Right lobe of liver (tissue), 4 donors: ENCODE data around the gene CNEP1R1.

Source experiments
- CTCF ChIP-seq, 4 donors: fragments of 200-600 bp in 3 of 4; fragments of 450-650 bp in 1 of 4; IDR thresholded peaks; one replicate each; pipeline versions ENCODE4 v1.5.1 to v1.8.0; 2016 to 2022; ENCODE audit warnings: antibody characterized with exemption in 4 of 4, mild to moderate bottlenecking in 2 of 4
- POLR2A ChIP-seq: fragments of 450-650 bp; IDR thresholded peaks from one replicate; pipeline ENCODE4 v1.6.1; 2017; ENCODE audit warnings: antibody characterized with exemption, mild to moderate bottlenecking
- donor health status: DM: no; HTN: no; CAD: no.
- donor health status: DM: no; HTN: no; CAD: no.
- donor health status: DM: no; HTN: yes; CAD: no.

GRCh38 chr16:50025537-50025931 lies 509 bp downstream of the CNEP1R1 start:
- TF ChIP-seq CTCF (IDR thresholded peaks at IDR 0.05) = no peak
- no peak for TF ChIP-seq POLR2A
